Karpas-422 (cell line): Measurements from ENCODE around the gene TMEM168. TPM values are rescaled to one million over a fixed set of nuclear protein-coding genes. Genes with fewer than 3 reads are reported as not detected.
"Not testable (repeated sequence)": the region's sequence is repeated elsewhere in the genome, so short reads cannot be mapped to it uniquely, and the experiment has no call there.

Experiments
- DNase-seq: peaks from one replicate; pipeline ENCODE4 v3.0.0-alpha.2; 2015
- H2AFZ ChIP-seq: fragments of 200-600 bp; sonication (generic); 2 replicates; pipeline ENCODE4 v1.6.1; 2014; ENCODE audit warnings: antibody characterized with exemption, low read length, mixed read lengths
- H3K27ac ChIP-seq: fragments of 200-600 bp; sonication (generic); 2 replicates; pipeline ENCODE4 v1.5.1; 2014; ENCODE audit warnings: mild to moderate bottlenecking, low read length, moderate library complexity
- H3K27me3 ChIP-seq: fragments of 200-600 bp; sonication (generic); 2 replicates; pipeline ENCODE4 v1.6.1; 2014; ENCODE audit warnings: low read length, mixed read lengths
- H3K36me3 ChIP-seq: fragments of 200-600 bp; sonication (generic); 2 replicates; pipeline ENCODE4 v1.6.1; 2014; ENCODE audit warnings: low read length, mixed read lengths; ENCODE audit not compliant: insufficient read depth
- H3K4me1 ChIP-seq: fragments of 200-600 bp; sonication (generic); 2 replicates; pipeline ENCODE4 v1.6.1; 2014; ENCODE audit warnings: mild to moderate bottlenecking, low read length, mixed read lengths
- H3K4me2 ChIP-seq: fragments of 200-600 bp; sonication (generic); 2 replicates; pipeline ENCODE4 v1.6.1; 2014; ENCODE audit warnings: low read length, low read depth, mild to moderate bottlenecking; ENCODE audit not compliant: poor library complexity, severe bottlenecking
- H3K4me3 ChIP-seq: fragments of 200-600 bp; sonication (generic); 2 replicates; pipeline ENCODE4 v1.5.1; 2014; ENCODE audit warnings: mild to moderate bottlenecking, antibody characterized with exemption, low read length, mixed read lengths
- H3K79me2 ChIP-seq: fragments of 200-600 bp; sonication (generic); 2 replicates; pipeline ENCODE4 v1.6.1; 2014; ENCODE audit warnings: mild to moderate bottlenecking, low read length, mixed read lengths
- H3K9ac ChIP-seq: fragments of 200-600 bp; sonication (generic); 2 replicates; pipeline ENCODE4 v1.6.0; 2014; ENCODE audit warnings: low read length
- H3K9me2 ChIP-seq: fragments of 200-600 bp; sonication (generic), shearing (Covaris generic); replicated peaks from 2 replicates; pipeline ENCODE4 v1.6.0; 2014; ENCODE audit warnings: mild to moderate bottlenecking, low read length, moderate library complexity; ENCODE audit not compliant: insufficient read depth
- H3K9me3 ChIP-seq: fragments of 300-700, 200-600 bp; sonication (generic); 2 replicates; pipeline ENCODE4 v1.6.1; 2014; ENCODE audit warnings: low read length, mixed read lengths
- H4K20me1 ChIP-seq: fragments of 200-600 bp; sonication (generic); 2 replicates; pipeline ENCODE4 v1.6.1; 2014; ENCODE audit warnings: mild to moderate bottlenecking, antibody characterized with exemption, low read length, low read depth; ENCODE audit not compliant: insufficient read depth
- total RNA-seq: library from RNA; depleted of rRNA; stranded (reverse); fragments of >200 nt; shearing (Covaris generic); gene quantifications from 2 replicates; pipeline ENCODE4 v1.2.3, GENCODE V29; 2014; ENCODE audit warnings: low replicate concordance; rRNA removed

TMEM168 gene, protein sequence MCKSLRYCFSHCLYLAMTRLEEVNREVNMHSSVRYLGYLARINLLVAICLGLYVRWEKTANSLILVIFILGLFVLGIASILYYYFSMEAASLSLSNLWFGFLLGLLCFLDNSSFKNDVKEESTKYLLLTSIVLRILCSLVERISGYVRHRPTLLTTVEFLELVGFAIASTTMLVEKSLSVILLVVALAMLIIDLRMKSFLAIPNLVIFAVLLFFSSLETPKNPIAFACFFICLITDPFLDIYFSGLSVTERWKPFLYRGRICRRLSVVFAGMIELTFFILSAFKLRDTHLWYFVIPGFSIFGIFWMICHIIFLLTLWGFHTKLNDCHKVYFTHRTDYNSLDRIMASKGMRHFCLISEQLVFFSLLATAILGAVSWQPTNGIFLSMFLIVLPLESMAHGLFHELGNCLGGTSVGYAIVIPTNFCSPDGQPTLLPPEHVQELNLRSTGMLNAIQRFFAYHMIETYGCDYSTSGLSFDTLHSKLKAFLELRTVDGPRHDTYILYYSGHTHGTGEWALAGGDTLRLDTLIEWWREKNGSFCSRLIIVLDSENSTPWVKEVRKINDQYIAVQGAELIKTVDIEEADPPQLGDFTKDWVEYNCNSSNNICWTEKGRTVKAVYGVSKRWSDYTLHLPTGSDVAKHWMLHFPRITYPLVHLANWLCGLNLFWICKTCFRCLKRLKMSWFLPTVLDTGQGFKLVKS
- 27.4 and 32.0 TPM in 2 replicates for total RNA-seq

- Histone ChIP-seq H3K4me2 (peak within 1 kb of the TSS; percentile 70), H3K9me3 (no peaks in the 10 kb centered on the region), H4K20me1 (no peaks in the 10 kb centered on the region), H3K79me2 (peaks cover 46% of the 10 kb centered on the region), H3K27ac (peak within 1 kb of the TSS; percentile 44), H3K36me3 (no peaks in the 10 kb centered on the region), H3K4me1 (peaks cover 22% of the 10 kb centered on the region), H3K27me3 (no peaks in the 10 kb centered on the region), H3K9me2 (no peaks in the 10 kb centered on the region), H3K4me3 (peak within 1 kb of the TSS; percentile 74), H2AFZ (peak within 1 kb of the TSS; percentile 99), H3K9ac (peak within 1 kb of the TSS; percentile 77)
- DNase-seq: peak; percentile 94
Observed at GRCh38 chr7:112789817-112790585, at the start of gene TMEM168. TSS of gene TMEM168 (minus strand) at chr7:112790393. CDS start at chr7:112784825, 5,568 bp downstream.

DNA sequence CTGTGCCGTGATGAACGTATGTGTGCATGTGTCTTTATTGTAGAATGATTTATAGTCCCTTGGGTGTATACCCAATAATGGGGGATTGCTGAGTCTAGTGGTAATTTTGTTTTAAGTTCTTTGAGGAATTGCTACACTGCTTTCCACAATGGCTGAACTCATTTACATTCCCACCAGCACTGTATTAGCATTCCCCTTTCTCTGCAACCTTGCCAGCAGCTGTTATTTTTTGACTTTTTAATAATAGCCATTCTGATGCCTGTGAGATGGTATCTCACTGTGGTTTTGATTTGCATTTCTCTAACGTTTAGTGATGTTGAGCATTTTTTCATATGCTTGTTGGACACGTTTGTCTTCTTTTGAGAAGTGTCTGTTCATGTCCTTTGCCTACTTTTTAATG lies 45.7 kb upstream of the TMEM168 start:
- not testable (repeated sequence) for H4K20me1 ChIP-seq, H3K9me3 ChIP-seq, H3K4me1 ChIP-seq, H3K4me2 ChIP-seq, DNase-seq, H3K27ac ChIP-seq, H3K9me2 ChIP-seq, H3K36me3 ChIP-seq, H3K4me3 ChIP-seq, H3K27me3 ChIP-seq, H2AFZ ChIP-seq, H3K9ac ChIP-seq
- H3K79me2 ChIP-seq: peaks cover 24% of the 10 kb centered on the region

DNA sequence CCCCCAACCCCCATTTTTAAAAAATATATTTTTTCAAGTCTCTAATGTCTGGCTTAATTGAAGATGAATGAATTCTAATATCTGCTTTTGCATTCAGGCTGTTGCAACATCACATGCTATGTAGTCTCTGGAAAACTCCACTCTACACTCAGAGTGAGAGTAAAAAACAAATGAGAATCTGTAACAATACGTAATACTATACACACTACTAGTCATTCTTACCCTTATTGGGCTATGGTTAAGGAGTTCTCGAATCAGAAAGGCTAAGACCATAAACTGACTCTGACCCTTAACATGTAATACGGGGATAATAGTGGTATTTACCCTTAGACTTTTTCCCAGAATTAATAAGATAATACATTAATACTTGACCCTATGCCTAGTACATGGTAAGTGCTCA lies 42.9 kb upstream of the TMEM168 start:
- no peak overlapping the region for H3K4me3 ChIP-seq
- peaks cover 5% of the 10 kb centered on the region; the same call in 1 of the 2 replicates for H3K79me2 ChIP-seq
- DNase-seq: no peak
- no peak overlapping the region for H3K9ac ChIP-seq
- H3K4me2 ChIP-seq: no peak overlapping the region
- H3K9me3 ChIP-seq: peaks cover 4% of the 10 kb centered on the region; the same call in 1 of the 2 replicates
- H4K20me1 ChIP-seq: no peaks in the 10 kb centered on the region
- H3K4me1 ChIP-seq: no peaks in the 10 kb centered on the region
- no peaks in the 10 kb centered on the region for H3K27me3 ChIP-seq
- H3K9me2 ChIP-seq: no peaks in the 10 kb centered on the region
- H2AFZ ChIP-seq: no peak overlapping the region
- no peak overlapping the region for H3K27ac ChIP-seq
- H3K36me3 ChIP-seq: peaks cover 15% of the 10 kb centered on the region

DNA sequence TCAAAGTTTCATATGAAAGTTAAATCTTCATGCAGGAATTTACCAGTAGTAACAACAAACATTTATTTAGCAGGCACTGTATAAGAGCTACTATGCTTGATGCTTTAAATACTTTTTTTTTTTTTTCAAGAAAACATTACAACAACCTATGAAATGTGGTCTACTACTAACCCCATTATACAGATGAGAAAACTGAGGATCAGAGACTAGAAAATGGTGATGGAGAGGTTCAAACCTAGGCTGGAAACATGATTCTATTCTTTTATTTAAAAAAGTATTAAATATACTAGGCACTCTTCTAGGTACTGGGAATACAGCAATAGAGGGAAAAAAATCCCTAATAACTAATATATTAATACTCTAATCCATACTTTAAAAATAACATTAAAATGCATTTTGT lies 40.6 kb upstream of the TMEM168 start:
- no peaks in the 10 kb centered on the region for H3K27me3 ChIP-seq
- H3K9ac ChIP-seq: no peak overlapping the region
- H3K36me3 ChIP-seq: peaks cover 15% of the 10 kb centered on the region
- no peaks in the 10 kb centered on the region for H3K9me2 ChIP-seq
- peaks cover 4% of the 10 kb centered on the region; the same call in 1 of the 2 replicates for H3K9me3 ChIP-seq
- H4K20me1 ChIP-seq: no peaks in the 10 kb centered on the region
- H2AFZ ChIP-seq: no peak overlapping the region
- no peak overlapping the region for H3K4me3 ChIP-seq
- no peaks in the 10 kb centered on the region for H3K4me1 ChIP-seq
- H3K27ac ChIP-seq: no peak overlapping the region
- DNase-seq: no peak
- no peak overlapping the region for H3K4me2 ChIP-seq
- no peaks in the 10 kb centered on the region for H3K79me2 ChIP-seq

DNA sequence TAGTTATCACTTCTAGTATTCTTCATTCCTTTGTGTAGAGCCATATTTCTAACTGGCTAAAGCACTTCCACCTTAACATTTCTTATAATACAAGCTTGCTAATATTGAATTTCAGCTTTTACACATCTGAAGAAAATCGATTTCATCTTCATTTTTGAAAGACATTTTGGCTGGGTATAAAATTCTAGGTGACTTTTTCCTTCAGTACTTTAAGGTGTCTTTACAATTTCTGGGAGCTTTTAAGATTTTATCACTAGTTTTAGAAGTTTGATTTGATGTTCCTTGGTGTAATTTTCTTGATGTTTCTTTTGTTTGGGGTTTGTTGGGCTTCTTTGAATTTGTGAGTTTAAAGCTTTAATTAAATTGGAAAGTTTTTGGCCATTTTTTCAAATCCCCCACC lies 38.5 kb upstream of the TMEM168 start:
- no peaks in the 10 kb centered on the region for H3K27me3 ChIP-seq
- DNase-seq: no peak
- H3K79me2 ChIP-seq: no peaks in the 10 kb centered on the region

GRCh38 chr7:112821345-112821744 lies 31.2 kb upstream of the TMEM168 start:
- no peak overlapping the region for H2AFZ ChIP-seq
- H3K4me2 ChIP-seq: no peak overlapping the region
- H3K9ac ChIP-seq: no peak overlapping the region
- no peaks in the 10 kb centered on the region for H3K4me1 ChIP-seq
- peaks cover 5% of the 10 kb centered on the region; the same call in 1 of the 2 replicates for H3K36me3 ChIP-seq
- no peaks in the 10 kb centered on the region for H3K27me3 ChIP-seq
- H3K4me3 ChIP-seq: no peak overlapping the region
- no peak for DNase-seq
- no peaks in the 10 kb centered on the region for H3K9me2 ChIP-seq
- no peaks in the 10 kb centered on the region for H3K79me2 ChIP-seq
- H4K20me1 ChIP-seq: no peaks in the 10 kb centered on the region
- no peaks in the 10 kb centered on the region for H3K9me3 ChIP-seq
- H3K27ac ChIP-seq: no peak overlapping the region

More for the DNA sequence above, 38.5 kb upstream of the TMEM168 start:
- Histone ChIP-seq H3K36me3 (peaks cover 15% of the 10 kb centered on the region), H3K4me3 (no peak overlapping the region), H4K20me1 (no peaks in the 10 kb centered on the region), H3K9me2 (no peaks in the 10 kb centered on the region), H3K4me1 (no peaks in the 10 kb centered on the region), H3K9ac (no peak overlapping the region), H3K27ac (no peak overlapping the region), H3K9me3 (peaks cover 4% of the 10 kb centered on the region; the same call in 1 of the 2 replicates), H3K4me2 (no peak overlapping the region), H2AFZ (no peak overlapping the region)

DNA sequence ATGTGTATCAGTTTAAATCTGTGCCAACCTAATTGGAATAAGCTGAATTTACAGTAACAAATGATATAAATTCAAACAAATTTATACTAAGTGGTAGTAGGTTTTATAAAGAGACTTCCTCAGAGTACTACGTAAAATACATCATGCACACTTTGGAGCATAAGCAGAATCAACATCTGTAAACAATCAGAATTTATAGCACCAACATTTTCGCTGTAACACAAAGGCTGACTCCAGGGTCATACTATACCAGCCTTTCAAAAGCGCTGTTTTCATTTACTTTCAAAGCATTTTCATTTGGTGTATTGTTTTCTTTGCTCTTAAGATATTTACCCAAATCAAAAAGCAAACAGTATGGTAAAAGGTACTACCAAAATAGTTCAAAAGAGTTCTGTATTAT lies 29.3 kb upstream of the TMEM168 start:
- no peaks in the 10 kb centered on the region for H4K20me1 ChIP-seq
- peaks cover 5% of the 10 kb centered on the region; the same call in 1 of the 2 replicates for H3K36me3 ChIP-seq
- H3K27me3 ChIP-seq: no peaks in the 10 kb centered on the region
- H3K4me2 ChIP-seq: no peak overlapping the region
- no peak for DNase-seq
- no peaks in the 10 kb centered on the region for H3K79me2 ChIP-seq
- H2AFZ ChIP-seq: no peak overlapping the region
- H3K27ac ChIP-seq: no peak overlapping the region
- H3K9me2 ChIP-seq: no peaks in the 10 kb centered on the region
- no peak overlapping the region for H3K4me3 ChIP-seq
- no peaks in the 10 kb centered on the region for H3K9me3 ChIP-seq
- H3K4me1 ChIP-seq: no peaks in the 10 kb centered on the region
- no peak overlapping the region for H3K9ac ChIP-seq

GRCh38 chr7:112806156-112806555 lies 16.0 kb upstream of the TMEM168 start:
- H4K20me1 ChIP-seq: no peaks in the 10 kb centered on the region
- H3K9me2 ChIP-seq: no peaks in the 10 kb centered on the region
- DNase-seq: no peak
- no peak overlapping the region for H2AFZ ChIP-seq
- no peak overlapping the region for H3K4me2 ChIP-seq
- no peaks in the 10 kb centered on the region for H3K27me3 ChIP-seq
- H3K9me3 ChIP-seq: no peaks in the 10 kb centered on the region
- H3K9ac ChIP-seq: no peak overlapping the region
- no peaks in the 10 kb centered on the region for H3K79me2 ChIP-seq
- H3K36me3 ChIP-seq: no peaks in the 10 kb centered on the region
- H3K4me1 ChIP-seq: no peaks in the 10 kb centered on the region
- no peak overlapping the region for H3K4me3 ChIP-seq
- no peak overlapping the region for H3K27ac ChIP-seq
